Ovary (tissue), 9 donors: ENCODE data around the gene NUAK1. TPM values are rescaled to one million over a fixed set of nuclear protein-coding genes. Genes with fewer than 3 reads are reported as not detected.

Source experiments
- DNase-seq, 5 donors: peaks; one replicate each; pipeline ENCODE4 v3.0.0-alpha.2; 2019 to 2020
- H3K27ac ChIP-seq, 2 donors: fragments of 200-600 bp; one replicate each; pipeline versions ENCODE4 v1.5.1 to v1.8.0; 2019 to 2022
- H3K27me3 ChIP-seq: fragments of 200-600 bp; one replicate; pipeline ENCODE4 v1.8.0; 2022
- H3K36me3 ChIP-seq: fragments of 200-600 bp; sonication (generic); one replicate; pipeline ENCODE4 v1.5.1; 2019
- H3K4me1 ChIP-seq: one replicate; pipeline ENCODE4 v1.8.1; 2013; ENCODE audit warnings: mild to moderate bottlenecking, moderate library complexity; ENCODE audit not compliant: insufficient read depth
- H3K4me3 ChIP-seq: fragments of 200-600 bp; sonication (generic); one replicate; pipeline ENCODE4 v1.5.1; 2017
- H3K9me3 ChIP-seq, 2 donors: fragments of 200-600 bp in 1 of 2; sonication (generic) in 1 of 2; one replicate each; pipeline versions ENCODE4 v1.5.1 to v1.8.1; 2013 to 2019; ENCODE audit warnings: mild to moderate bottlenecking in 1 of 2, moderate library complexity in 1 of 2
- CTCF ChIP-seq, 3 donors: fragments of 450-650 bp in 2 of 3; fragments of 200-600 bp in 1 of 3; IDR thresholded peaks; one replicate each; pipeline versions ENCODE4 v1.5.1 to v1.8.0; 2016 to 2022; ENCODE audit warnings: antibody characterized with exemption in 3 of 3, mild to moderate bottlenecking in 1 of 3
- EP300 ChIP-seq: sonication (generic); formaldehyde crosslinking; IDR thresholded peaks from one replicate; pipeline ENCODE4 v1.6.1; 2017; ENCODE audit warnings: antibody characterized with exemption
- POLR2A ChIP-seq: fragments of 450-650 bp; IDR thresholded peaks from one replicate; pipeline ENCODE4 v1.6.1; 2017; ENCODE audit warnings: antibody characterized with exemption, mild to moderate bottlenecking, moderate library complexity
- WGBS, 3 donors: extraction: QIAGEN DNeasy Blood & Tissue Kit in 1 of 3; methylation state at CpG; one replicate each; pipeline versions ENCODE4 v1.1.5 to v1.1.7; 2013 to 2017; 5-methylcytosine and 5-hydroxymethylcytosine counted together
- intact Hi-C, 4 donors: fragments of 100-400 bp; cut with DNase I; formaldehyde crosslinking; loops; one replicate each; pipeline versions ENCODE4 v1.11.0 to v1.15.1; 2022 to 2023
- polyA plus RNA-seq, 2 donors: library from polyadenylated mRNA; stranded (reverse); fragments of 200-250 nt in 1 of 2; fragments of 350-450 nt in 1 of 2; fragmentation: Illumina TruSeq in 1 of 2; extraction: RNeasy Lipid Tissue Mini Kit (QIAGEN cat#74804) in 1 of 2; gene quantifications; one replicate each; pipeline ENCODE4 v1.2.3, GENCODE V29; 2013 to 2014
- total RNA-seq, 7 donors: library from RNA; depleted of rRNA in 2 of 7; stranded (reverse); fragments of >200 nt in 2 of 7; fragmentation: NEBNext Ultra II Directional in 3 of 7; extraction: Animal tissue kit (Norgen Biotek cat#: 25700) in 3 of 7; gene quantifications; one replicate each; pipeline versions ENCODE4 v1.1.0 to v1.2.4, GENCODE V29; 2016 to 2023
- donor health status: DM: no; HTN: no; CAD: no; lungs with moderate emphysema.
- donor health status: DM: no; HTN: no; CAD: no.
- donor health status: Bipolar disorder and iron deficiency.
- donor health status: DM: yes; HTN: yes; CAD: no.
- donor health status: DM: no; HTN: no; CAD: no.
- donor health status: DM: yes; HTN: yes; CAD: no.

The NUAK1 gene
- total and polyA plus RNA-seq, 9 donors, result 2.8 to 22.2 (median 12.0) TPM

- H3K9me3 ChIP-seq, result no peaks in the 10 kb centered on the region
- H3K4me1 ChIP-seq, result no peaks in the 10 kb centered on the region
- H3K4me3 ChIP-seq, result no peak overlapping the region
- no peaks in the 10 kb centered on the region for H3K27me3 ChIP-seq
- H3K27ac ChIP-seq, result no peak overlapping the region
- H3K36me3 ChIP-seq, result no peaks in the 10 kb centered on the region
- 87 to 93% (median 89%) methylated on average over 9 of the region's 9 CpGs for WGBS, 3 donors
- intact Hi-C loops, result no loop called here
- DNase-seq, result no peak
- TF ChIP-seq CTCF (IDR thresholded peaks at IDR 0.05), result no peak
- TF ChIP-seq EP300, result no peak
- TF ChIP-seq POLR2A, result no peak
Measured at GRCh38 chr12:106049105-106049504, 89.6 kb downstream of the NUAK1 start.

- intact Hi-C loops, result no loop called here
Measured at GRCh38 chr12:106048676-106049075, 90.1 kb downstream of the NUAK1 start.

GRCh38 chr12:106048016-106048415, 90.7 kb downstream of the NUAK1 start:
- H3K9me3 ChIP-seq, result no peaks in the 10 kb centered on the region
- DNase-seq, result no peak
- no peaks in the 10 kb centered on the region for H3K27me3 ChIP-seq
- no peaks in the 10 kb centered on the region for H3K36me3 ChIP-seq
- H3K27ac ChIP-seq, result no peak overlapping the region
- TF ChIP-seq POLR2A, result no peak
- TF ChIP-seq CTCF (IDR thresholded peaks at IDR 0.05), result no peak
- no peak for TF ChIP-seq EP300
- 54 to 89% (median 86%) methylated on average over 1 of the region's 1 CpG for WGBS, 3 donors
- intact Hi-C loops, result no loop called here
- no peaks in the 10 kb centered on the region for H3K4me1 ChIP-seq
- H3K4me3 ChIP-seq, result no peak overlapping the region

More at GRCh38 chr12:106048676-106049075, 90.1 kb downstream of the NUAK1 start:
- no peak overlapping the region for H3K4me3 ChIP-seq
- no peaks in the 10 kb centered on the region for H3K4me1 ChIP-seq
- H3K27ac ChIP-seq, result no peak overlapping the region
- no peaks in the 10 kb centered on the region for H3K9me3 ChIP-seq
- no peaks in the 10 kb centered on the region for H3K27me3 ChIP-seq
- WGBS, 3 donors, result 80 to 90% (median 82%) methylated on average over 6 of the region's 6 CpGs
- TF ChIP-seq CTCF (IDR thresholded peaks at IDR 0.05), result no peak
- TF ChIP-seq EP300, result no peak
- TF ChIP-seq POLR2A, result no peak
- H3K36me3 ChIP-seq, result no peaks in the 10 kb centered on the region
- DNase-seq, result no peak

GRCh38 chr12:106046947-106047346, 91.8 kb downstream of the NUAK1 start:
- DNase-seq, result no peak
- H3K27me3 ChIP-seq, result no peaks in the 10 kb centered on the region
- no peaks in the 10 kb centered on the region for H3K36me3 ChIP-seq
- intact Hi-C loops, result no loop called here
- H3K4me1 ChIP-seq, result no peaks in the 10 kb centered on the region
- TF ChIP-seq CTCF (IDR thresholded peaks at IDR 0.05) (no peak), POLR2A (no peak), EP300 (no peak)
- H3K9me3 ChIP-seq, result no peaks in the 10 kb centered on the region
- H3K27ac ChIP-seq, result no peak overlapping the region
- no peak overlapping the region for H3K4me3 ChIP-seq
- WGBS, 3 donors, result 93 to 94% (median 94%) methylated on average over 2 of the region's 2 CpGs
